ENCODE data around the gene TADA2B.
"Not testable (repeated sequence)": the region's sequence is repeated elsewhere in the genome, so short reads cannot be mapped to it uniquely, and the experiment has no call there.

TADA2B gene

GRCh38 chr4:7061815-7062214 lies 18.6 kb downstream of the TADA2B start:
- no peak for DNase-seq

DNA sequence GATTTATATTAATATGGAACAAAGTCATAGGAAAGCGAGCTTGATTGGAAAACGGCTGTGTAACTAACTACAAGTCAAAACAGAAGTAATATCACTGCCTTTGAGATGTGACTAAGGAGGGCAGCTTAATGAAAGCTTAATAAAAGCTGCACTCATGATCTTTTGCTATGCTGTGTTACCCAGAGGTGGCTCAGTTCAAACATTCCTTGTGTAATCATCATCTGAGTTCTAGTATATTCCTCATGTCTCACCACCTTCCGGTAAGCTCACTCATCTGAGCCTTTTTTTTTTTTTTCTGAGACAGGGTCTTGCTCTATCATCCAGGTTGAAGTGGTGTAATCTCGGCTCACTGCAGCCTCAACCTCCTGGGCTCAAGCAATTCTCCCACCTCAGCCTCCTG lies 19.6 kb downstream of the TADA2B start:
- no peak for DNase-seq

GRCh38 chr4:7063362-7063761 lies 20.2 kb downstream of the TADA2B start:
- no peak for DNase-seq

DNA sequence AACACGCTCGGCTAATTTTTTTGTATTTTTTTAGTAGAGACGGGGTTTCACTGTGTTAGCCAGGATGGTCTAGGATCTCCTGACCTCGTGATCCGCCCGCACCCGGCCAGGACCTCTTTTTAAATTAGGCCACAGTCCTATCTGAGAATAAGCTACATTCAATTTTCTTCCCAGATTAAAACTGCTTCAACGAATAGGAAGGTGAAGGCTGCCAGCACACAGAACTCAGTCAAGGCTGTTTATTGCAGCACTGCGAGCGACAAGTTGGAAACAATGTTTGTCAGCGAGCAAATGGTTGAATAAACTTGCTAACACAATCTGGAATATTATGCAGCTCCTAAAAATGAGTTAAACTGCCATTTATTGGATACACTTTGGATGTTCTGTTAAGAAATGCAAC lies 22.8 kb downstream of the TADA2B start:
- DNase-seq, result no peak

DNA sequence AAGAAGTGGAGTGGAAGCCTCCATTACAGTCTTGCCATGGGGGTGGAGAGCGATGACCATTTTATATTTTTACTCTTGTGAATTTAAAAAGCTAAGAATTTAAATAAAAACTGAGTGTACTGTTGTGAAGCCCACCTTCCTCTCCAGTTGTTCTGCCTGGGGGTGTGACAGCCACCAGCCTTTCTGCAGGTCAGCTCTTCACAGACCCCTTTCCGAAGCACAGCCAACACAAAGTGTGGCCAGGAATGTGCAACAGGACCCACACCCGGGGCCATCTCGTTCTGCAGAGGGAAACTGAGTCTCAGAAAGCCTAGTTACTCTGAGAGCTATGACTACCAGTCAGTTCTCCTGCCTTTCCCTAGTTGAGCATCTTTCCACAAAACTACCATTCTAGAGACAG lies 23.3 kb downstream of the TADA2B start:
- no peak for DNase-seq

GRCh38 chr4:7067126-7067451 lies 23.9 kb downstream of the TADA2B start:
- no peak for DNase-seq

GRCh38 chr4:7067452-7068278 lies 24.5 kb downstream of the TADA2B start, which contains the start of gene GRPEL1:
Gene GRPEL1, minus strand, starts transcription at chr4:7068064. Its CDS starts 32 bp downstream, at chr4:7068032.
- peak; percentile 100 for DNase-seq

- DNase-seq, result no peak
Measured at GRCh38 chr4:7068279-7068842, 25.2 kb downstream of the TADA2B start.

DNA sequence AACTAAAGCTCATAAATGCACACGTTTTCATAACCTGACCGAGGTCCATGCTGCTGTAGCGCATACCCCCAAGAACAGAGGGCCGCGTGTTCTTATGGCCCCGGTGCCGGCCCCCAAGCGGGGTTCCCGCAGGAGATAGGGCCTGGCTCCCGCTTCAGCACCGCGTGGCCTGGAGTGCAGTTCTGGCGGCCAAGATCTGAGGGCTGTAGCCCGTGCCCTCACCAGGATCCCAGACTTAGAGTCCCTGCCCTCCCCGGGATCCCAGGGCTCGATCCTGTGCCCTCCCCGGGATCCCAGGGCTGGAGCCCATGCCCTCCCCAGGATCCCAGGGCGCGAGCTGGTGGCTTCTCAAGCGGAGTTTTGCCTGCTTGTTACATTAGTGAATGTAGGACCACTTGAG lies 25.7 kb downstream of the TADA2B start:
- no peak for DNase-seq

DNA sequence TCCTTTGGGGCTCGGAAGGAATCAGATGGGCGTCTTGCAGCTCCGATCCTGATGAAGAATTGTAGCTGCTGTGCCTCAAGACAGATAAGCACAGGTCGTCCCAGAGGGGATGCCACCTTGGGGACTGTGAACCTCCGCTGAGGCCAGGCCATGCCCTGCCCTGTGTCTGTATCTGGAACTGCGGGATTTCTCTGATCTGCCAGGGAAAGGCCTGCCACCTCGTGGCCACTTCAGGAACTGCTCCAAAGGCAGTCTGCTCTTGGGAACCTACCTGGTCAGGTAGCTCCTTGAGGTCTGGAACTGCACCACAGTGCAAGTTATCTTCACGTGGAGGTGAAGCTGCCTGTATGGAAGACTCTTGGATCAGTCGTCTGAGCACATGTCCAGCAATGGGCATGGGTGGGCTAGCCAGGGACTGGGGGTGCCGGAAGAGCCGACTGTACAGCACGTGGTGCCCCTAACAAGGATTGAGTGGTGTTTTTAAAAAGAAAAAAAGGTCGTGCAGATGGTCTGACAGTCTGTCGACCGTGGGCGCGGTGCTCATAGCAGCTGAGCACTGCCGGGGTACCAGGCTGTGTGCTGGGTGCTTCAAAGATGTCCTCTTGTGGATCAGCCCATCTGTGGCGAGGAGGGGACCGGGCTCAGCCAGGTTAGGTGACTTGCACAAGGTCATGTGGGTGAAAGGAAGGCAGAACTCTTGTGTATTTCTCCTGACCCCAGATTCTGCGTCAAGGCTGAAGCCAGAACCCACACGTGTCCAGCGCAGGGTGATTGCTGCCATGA lies 27.7 kb downstream of the TADA2B start:
- peak; percentile 86 to 90 for DNase-seq

DNA sequence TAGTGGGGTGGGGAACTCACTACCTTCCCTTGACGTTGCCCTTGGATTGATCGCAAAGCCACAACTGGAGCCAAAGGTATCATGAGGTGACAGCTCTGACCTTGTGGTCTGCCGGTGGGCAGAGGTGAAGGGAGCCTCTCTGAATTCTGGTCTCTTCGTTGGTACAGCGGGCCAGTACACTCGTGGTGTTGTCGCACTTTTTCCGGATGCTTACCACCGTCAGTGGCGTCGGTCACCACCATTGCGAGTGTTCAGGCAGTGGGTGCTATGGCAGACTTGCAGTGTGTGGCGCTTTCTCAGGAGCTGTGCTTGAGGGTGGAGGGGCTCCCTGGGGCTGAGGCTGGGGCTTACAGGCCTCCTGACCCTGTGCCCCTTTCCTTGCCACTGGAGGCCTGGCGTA lies 29.9 kb downstream of the TADA2B start:
- no peak for DNase-seq

- DNase-seq, result no peak
Measured at GRCh38 chr4:7073526-7074390, 30.6 kb downstream of the TADA2B start.

GRCh38 chr4:7074426-7074825 lies 31.3 kb downstream of the TADA2B start:
- DNase-seq, result no peak

GRCh38 chr4:7075962-7076695 lies 33.0 kb downstream of the TADA2B start:
- no peak for DNase-seq

DNA sequence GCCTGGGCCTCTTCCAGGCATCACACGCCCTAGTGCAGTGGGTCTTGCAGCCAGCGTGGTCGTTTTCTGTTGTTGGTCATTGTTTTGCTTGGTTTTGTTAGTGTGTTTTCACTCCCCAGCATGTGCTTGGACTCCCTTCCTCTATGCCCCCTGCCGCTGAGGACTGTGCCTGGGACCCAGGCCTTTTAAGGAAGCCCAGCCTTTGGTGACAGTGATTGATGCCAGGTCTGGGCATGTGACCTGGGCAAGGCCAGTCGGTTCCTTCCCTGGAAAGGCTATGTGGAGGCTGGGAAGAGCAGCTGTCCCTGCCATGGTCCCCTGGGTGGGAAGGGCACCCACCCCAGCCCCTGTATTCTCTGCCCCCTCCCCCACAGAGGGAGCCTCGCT lies 33.5 kb downstream of the TADA2B start:
- DNase-seq, result no peak

GRCh38 chr4:7077371-7077770 lies 34.2 kb downstream of the TADA2B start:
- DNase-seq, result no peak

GRCh38 chr4:7078025-7078424 lies 34.9 kb downstream of the TADA2B start:
- no peak for DNase-seq

DNA sequence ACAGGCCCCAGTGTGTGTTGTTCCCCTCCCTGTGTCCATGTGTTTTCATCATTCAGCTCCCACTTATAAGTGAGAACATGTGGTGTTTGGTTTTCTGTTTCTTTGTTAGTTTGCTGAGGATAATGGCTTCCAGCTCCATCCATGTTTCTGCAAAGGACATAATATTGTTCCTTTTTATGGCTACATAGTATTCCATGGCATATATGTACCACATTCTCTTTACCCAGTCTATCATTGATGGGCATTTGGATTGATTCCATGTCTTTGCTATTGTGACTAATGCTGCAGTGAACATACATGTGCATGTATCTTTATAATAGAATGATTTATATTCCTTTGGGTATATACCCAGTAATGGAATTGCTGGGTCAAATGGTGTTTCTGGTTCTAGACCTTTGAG lies 36.3 kb downstream of the TADA2B start:
- not testable (repeated sequence) for DNase-seq

DNA sequence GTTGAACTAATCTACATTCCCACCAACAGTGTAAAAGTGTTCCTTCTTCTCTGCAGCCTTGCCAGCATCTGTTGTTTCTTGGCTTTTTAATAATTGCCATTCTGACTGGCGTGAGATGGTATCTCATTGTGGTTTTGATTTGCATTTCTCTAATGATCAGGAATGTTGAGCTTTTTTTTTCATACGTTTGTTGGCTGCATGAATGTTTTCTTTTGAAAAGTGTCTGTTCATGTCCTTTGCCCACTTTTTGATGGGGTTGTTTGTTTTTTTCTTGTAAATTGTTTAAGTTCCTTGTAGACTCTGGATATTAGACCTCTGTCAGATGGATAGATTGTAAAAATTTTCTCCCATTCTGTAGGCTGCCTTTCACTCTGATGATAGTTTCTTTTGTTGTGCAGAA lies 36.7 kb downstream of the TADA2B start:
- not testable (repeated sequence) for DNase-seq

GRCh38 chr4:7083597-7084563 lies 40.7 kb downstream of the TADA2B start:
- DNase-seq, result no peak

- DNase-seq, result not testable (repeated sequence)
Measured at GRCh38 chr4:7084564-7084961, 41.4 kb downstream of the TADA2B start.

Measured in activated CD4-positive, alpha-beta T cell treated with anti-CD3 and anti-CD28 coated beads, Interleukin-2, amount 50 U/mL, for 4 hours (primary cell).